GM06990 (cell line): ENCODE results near the gene FAM222A.
A peak's percentile ranks its signal among the peaks of the same experiment; 100 is the strongest.

ENCODE experiments used
- DNase-seq: peaks from one replicate; pipeline ENCODE4 v3.0.0-alpha.2; 2011; ENCODE audit not compliant: insufficient read length; ENCODE audit errors: extremely low read depth
- H3K27me3 ChIP-seq: replicated peaks from 2 replicates; pipeline ENCODE4 v1.6.0; 2011; ENCODE audit warnings: low read length; ENCODE audit not compliant: control insufficient read depth, insufficient read depth
- H3K36me3 ChIP-seq: 2 replicates; pipeline ENCODE4 v1.5.1; 2011; ENCODE audit warnings: low read length; ENCODE audit not compliant: control insufficient read depth, insufficient read depth
- H3K4me3 ChIP-seq: replicated peaks from 2 replicates; pipeline ENCODE4 v1.5.1; 2011; ENCODE audit warnings: low read depth, mild to moderate bottlenecking, control low read depth, low read length
- CTCF ChIP-seq: IDR thresholded peaks from 2 replicates; pipeline ENCODE4 v1.5.1; 2011; ENCODE audit warnings: low read length, control low read depth, mild to moderate bottlenecking, inconsistent platforms; ENCODE audit not compliant: insufficient read depth, poor library complexity, severe bottlenecking

FAM222A gene

DNA sequence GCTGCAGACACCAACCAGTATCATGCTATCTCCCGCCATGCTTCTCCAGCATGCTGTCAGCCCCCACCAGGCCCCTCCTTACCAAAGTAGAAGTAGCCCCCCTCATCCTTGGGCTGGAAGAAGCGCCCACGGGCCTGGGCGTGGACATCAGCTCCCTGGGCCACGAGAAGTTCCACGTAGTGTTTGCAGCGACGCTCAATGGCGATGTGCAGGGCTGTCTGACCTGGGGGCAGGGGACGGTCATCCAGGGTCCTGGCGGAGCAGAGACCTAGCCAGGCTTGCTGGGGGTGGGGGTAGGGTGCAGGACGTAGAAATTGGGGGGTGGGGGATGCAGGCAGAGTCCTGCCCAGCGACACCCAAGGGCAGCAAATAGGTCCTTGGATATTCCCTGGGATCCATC lies 86.9 kb downstream of the FAM222A start:
- no peaks in the 10 kb centered on the region for H3K27me3 ChIP-seq
- no peak for DNase-seq
- TF ChIP-seq CTCF: no peak
- H3K36me3 ChIP-seq: no peaks in the 10 kb centered on the region
- no peak overlapping the region for H3K4me3 ChIP-seq

DNA sequence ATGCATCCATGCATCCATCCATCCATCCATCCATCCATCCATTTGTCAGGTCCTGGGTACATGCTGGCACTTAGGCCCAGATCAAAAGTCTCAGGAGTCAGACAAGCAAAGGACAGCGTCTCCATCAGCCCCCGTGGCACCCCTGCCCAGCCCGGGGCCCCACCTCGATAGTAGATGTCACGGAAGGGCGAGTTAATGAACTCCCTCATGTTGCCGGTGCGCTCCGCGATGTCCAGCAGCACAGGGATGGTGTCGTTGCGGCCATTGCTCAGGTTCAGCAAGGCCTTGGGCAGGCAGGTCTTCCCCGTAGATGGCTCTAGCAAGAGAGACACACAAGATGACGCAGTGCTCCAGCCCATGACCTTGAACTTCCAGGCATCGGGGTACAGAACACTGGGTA lies 89.2 kb downstream of the FAM222A start:
- no peaks in the 10 kb centered on the region for H3K36me3 ChIP-seq
- no peaks in the 10 kb centered on the region for H3K27me3 ChIP-seq
- no peak overlapping the region for H3K4me3 ChIP-seq
- no peak for TF ChIP-seq CTCF
- no peak for DNase-seq

- DNase-seq: no peak
- Histone ChIP-seq H3K27me3 (no peaks in the 10 kb centered on the region), H3K36me3 (no peaks in the 10 kb centered on the region), H3K4me3 (no peak overlapping the region)
- no peak for TF ChIP-seq CTCF
Measured at GRCh38 chr12:109803678-109804077, 90.1 kb downstream of the FAM222A start.

DNA sequence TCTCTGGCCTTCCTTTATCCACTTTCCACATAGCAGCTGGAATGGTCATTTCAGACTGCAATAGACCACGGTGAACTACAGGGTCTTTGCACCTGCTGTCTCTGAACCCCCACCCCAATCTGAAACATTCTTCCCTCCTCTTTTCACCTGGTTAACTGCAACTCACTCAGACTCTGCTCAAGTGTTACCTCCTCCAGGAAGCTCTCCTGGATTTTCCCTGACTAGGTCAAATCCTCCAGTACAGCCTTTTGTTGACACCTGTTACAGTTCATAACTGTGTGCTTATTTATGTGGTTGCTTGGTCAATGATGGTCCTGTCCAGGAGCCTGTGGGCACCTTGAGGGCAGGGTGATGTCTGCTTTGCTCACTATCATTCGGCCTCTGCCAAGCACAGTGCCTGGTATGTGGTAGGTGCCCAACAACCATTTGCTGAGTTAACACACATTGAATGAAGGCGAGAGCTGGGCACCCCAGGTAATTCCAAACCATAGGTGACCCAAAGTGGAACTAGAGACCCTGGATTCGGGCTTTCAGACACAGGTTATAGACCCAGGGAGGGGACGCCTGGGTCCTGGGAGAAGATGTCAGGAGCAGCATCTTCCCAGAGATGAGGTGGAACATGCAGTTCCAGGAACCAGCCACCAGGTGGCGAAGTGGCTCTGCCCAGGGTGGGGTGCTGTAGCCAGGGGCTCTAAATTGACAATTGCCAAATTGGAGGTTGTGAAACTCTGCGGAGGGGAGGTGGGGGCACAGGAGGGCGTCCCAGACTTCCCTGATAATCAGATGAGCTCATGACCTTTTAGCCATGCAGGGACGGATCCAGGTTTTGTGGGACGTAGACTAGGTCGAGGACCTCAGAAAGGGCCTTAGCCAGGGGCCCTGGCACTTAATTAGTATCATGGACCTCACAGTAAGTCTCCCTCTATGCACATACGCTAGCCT lies 91.5 kb downstream of the FAM222A start:
- Histone ChIP-seq H3K36me3 (no peaks in the 10 kb centered on the region), H3K27me3 (no peaks in the 10 kb centered on the region), H3K4me3 (no peak overlapping the region)
- TF ChIP-seq CTCF: peak; percentile 96
- DNase-seq: peak; percentile 28

DNA sequence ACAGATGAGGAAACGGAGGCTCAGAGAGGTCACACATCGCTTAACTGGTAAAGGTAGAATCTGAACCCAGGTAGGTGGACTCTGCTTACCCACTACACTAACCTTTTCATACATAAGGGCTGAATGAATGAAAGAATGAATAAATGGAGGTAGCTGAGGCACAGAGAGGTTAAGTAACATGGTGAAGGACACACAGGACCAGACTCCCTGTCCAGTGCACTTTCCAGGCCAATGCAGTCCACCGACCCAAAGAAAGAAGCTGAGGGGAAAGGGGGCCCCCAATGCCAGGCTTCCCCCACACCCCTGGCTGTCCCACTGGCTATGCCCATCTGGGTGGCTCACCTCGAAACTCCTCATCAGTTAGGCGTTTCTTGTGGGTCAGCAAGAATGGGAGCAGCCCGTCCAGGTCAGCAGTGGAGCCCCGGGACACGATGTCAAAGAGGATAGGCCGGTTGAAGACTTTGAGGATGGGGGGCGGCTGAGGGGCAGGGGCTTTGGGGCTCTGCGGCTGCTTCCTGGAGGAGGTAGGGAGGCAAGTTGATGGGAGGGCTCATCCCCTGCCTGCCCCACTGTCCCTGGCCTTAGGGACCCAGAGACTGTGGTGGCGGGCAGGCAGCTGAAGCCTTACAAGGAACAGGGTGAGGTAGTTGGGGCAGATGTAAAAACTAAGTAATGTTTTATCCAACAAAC lies 94.5 kb downstream of the FAM222A start:
- no peak for DNase-seq
- Histone ChIP-seq H3K4me3 (no peak overlapping the region), H3K36me3 (no peaks in the 10 kb centered on the region), H3K27me3 (no peaks in the 10 kb centered on the region)
- TF ChIP-seq CTCF: no peak
